ENCODE measurements around the gene LRRC4.
A peak's percentile ranks its signal among the peaks of the same experiment; 100 is the strongest.

Gene LRRC4

GRCh38 chr7:128014811-128015210 is 16.4 kb downstream of the LRRC4 start:
- H3K4me3 ChIP-seq (replicated peaks; ENCODE audit: low read depth, low read length), result no peak overlapping the region
- TF ChIP-seq, protein P1, sequence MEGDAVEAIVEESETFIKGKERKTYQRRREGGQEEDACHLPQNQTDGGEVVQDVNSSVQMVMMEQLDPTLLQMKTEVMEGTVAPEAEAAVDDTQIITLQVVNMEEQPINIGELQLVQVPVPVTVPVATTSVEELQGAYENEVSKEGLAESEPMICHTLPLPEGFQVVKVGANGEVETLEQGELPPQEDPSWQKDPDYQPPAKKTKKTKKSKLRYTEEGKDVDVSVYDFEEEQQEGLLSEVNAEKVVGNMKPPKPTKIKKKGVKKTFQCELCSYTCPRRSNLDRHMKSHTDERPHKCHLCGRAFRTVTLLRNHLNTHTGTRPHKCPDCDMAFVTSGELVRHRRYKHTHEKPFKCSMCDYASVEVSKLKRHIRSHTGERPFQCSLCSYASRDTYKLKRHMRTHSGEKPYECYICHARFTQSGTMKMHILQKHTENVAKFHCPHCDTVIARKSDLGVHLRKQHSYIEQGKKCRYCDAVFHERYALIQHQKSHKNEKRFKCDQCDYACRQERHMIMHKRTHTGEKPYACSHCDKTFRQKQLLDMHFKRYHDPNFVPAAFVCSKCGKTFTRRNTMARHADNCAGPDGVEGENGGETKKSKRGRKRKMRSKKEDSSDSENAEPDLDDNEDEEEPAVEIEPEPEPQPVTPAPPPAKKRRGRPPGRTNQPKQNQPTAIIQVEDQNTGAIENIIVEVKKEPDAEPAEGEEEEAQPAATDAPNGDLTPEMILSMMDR (IDR thresholded peaks at IDR 0.05; ENCODE audit: low read depth, low read length, missing control alignments), result no peak
- DNase-seq (ENCODE audit: extremely low read depth, low read depth), result no peak

DNA sequence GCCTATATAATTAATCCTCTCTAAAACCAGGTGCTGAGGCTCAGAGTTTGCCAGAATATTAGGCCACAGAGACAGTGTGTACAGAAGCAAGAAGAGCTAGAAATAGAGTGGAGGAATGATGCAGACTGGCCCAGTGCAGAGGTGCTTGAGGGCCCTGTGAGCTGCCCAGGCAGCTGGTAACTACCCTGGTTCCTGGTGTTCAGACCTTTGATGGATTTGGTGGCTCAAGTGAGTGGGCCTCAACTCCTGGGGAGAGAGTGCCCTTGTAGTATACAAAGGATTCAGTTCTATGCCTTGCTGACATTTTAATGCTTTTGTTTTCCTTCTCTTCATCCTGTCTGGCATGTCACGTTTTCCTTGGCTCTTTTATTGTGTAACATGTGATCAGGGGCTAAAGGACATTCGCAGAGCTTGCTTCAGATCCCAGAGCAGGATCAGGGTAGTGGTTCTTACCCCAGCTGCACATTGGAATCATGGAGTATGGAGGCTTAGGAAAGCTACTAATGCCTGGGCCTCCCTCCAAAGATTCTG is 20.0 kb downstream of the LRRC4 start:
- no peak for DNase-seq (ENCODE audit: extremely low read depth, low read depth)
- no peak overlapping the region for H3K4me3 ChIP-seq (replicated peaks; ENCODE audit: low read depth, low read length)
- TF ChIP-seq, protein P1 (IDR thresholded peaks at IDR 0.05; ENCODE audit: low read depth, low read length, missing control alignments), result no peak

GRCh38 chr7:128010391-128011127 is 20.7 kb downstream of the LRRC4 start:
- TF ChIP-seq, protein P1 (IDR thresholded peaks at IDR 0.05; ENCODE audit: low read depth, low read length, missing control alignments), result peak; percentile 13
- no peak for DNase-seq (ENCODE audit: extremely low read depth, low read depth)
- H3K4me3 ChIP-seq (replicated peaks; ENCODE audit: low read depth, low read length), result no peak overlapping the region

DNA sequence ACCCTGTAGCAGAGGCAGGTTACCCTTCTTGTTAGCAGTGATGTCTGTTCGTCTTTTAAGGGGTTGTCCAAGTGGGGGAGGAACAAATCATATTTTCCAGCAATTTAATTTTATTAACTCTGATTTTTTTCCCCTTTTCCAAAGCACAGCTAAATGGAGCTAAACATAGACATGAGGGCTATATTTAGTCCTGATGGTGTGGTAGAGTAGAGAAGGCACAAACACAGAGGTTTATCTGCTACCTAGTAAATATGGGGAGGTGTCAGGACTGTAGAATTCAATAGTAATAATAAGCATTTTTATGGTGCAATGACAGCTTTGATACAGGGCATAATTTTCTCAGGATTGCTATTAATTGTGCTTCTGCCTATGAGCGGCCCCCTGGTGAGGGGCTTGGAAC is 22.5 kb downstream of the LRRC4 start:
- TF ChIP-seq, protein P1 (IDR thresholded peaks at IDR 0.05; ENCODE audit: low read depth, low read length, missing control alignments), result no peak
- DNase-seq (ENCODE audit: extremely low read depth, low read depth), result no peak
- H3K4me3 ChIP-seq (replicated peaks; ENCODE audit: low read depth, low read length), result no peak overlapping the region

DNA sequence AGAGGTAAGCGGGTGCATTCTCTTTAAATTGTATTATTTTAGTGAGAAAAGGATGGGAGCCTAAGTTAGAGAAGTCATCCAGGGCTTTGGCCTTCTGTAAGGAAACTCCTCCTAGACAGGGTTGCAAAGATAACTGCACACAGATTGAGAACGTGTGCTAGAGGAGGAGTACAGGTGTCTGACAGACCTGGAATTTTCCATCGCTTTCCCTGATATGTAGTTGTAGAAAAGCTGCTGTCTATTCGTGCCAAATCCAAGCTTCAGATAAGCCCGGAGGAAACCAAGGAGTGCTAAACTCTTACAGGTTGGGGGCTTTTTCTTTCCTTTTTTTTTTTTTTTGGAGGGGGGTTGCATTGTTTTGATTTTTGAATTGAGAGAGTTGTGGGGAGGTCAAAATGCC is 23.1 kb downstream of the LRRC4 start:
- H3K4me3 ChIP-seq (replicated peaks; ENCODE audit: low read depth, low read length), result no peak overlapping the region
- TF ChIP-seq, protein P1 (IDR thresholded peaks at IDR 0.05; ENCODE audit: low read depth, low read length, missing control alignments), result no peak
- DNase-seq (ENCODE audit: extremely low read depth, low read depth), result no peak

- DNase-seq (ENCODE audit: extremely low read depth, low read depth), result no peak
Measured at GRCh38 chr7:128007303-128007680, 23.9 kb downstream of the LRRC4 start.

More at GRCh38 chr7:128007303-128007680, 23.9 kb downstream of the LRRC4 start:
- TF ChIP-seq, protein P1 (IDR thresholded peaks at IDR 0.05; ENCODE audit: low read depth, low read length, missing control alignments), result no peak
- H3K4me3 ChIP-seq (replicated peaks; ENCODE audit: low read depth, low read length), result no peak overlapping the region
